Measurements from ENCODE around the gene MPDZ.

Gene MPDZ

DNA sequence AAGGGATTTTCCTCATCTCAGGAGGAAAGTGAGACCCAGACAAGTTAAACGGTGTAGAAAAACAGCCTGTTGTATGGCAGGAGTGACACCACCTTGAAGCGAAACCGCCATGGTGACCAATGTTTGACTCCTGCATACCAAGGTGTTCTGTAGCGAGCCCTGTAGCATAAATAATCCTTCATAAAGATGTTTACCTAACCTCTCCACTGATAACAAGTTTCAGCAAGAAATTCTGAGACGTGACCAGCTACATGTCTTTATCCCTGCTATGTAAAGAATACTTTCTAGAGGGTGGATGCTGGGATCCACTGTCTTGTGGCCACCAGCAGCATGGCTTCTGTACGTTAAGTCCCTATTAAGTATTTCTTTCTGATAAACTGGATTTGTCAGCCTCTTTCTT, 148.1 kb downstream of the MPDZ start:
- H3K27ac ChIP-seq (ENCODE audit: low read depth, low read length, poor library complexity, severe bottlenecking) = no peak overlapping the region
- H3F3A ChIP-seq (ENCODE audit: insufficient read depth, low read length) = no peaks in the 10 kb centered on the region
- TF ChIP-seq, protein P1, sequence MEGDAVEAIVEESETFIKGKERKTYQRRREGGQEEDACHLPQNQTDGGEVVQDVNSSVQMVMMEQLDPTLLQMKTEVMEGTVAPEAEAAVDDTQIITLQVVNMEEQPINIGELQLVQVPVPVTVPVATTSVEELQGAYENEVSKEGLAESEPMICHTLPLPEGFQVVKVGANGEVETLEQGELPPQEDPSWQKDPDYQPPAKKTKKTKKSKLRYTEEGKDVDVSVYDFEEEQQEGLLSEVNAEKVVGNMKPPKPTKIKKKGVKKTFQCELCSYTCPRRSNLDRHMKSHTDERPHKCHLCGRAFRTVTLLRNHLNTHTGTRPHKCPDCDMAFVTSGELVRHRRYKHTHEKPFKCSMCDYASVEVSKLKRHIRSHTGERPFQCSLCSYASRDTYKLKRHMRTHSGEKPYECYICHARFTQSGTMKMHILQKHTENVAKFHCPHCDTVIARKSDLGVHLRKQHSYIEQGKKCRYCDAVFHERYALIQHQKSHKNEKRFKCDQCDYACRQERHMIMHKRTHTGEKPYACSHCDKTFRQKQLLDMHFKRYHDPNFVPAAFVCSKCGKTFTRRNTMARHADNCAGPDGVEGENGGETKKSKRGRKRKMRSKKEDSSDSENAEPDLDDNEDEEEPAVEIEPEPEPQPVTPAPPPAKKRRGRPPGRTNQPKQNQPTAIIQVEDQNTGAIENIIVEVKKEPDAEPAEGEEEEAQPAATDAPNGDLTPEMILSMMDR (IDR thresholded peaks at IDR 0.05; ENCODE audit: low read length) = no peak
- no peak for TF ChIP-seq EZH2 (IDR thresholded peaks at IDR 0.05; ENCODE audit: borderline replicate concordance, low read length)
- H3K27me3 ChIP-seq (ENCODE audit: insufficient read depth, low read length) = no peaks in the 10 kb centered on the region
- H4K20me1 ChIP-seq (ENCODE audit: insufficient read depth, low read length) = no peaks in the 10 kb centered on the region
- no peaks in the 10 kb centered on the region for H3K9me3 ChIP-seq (ENCODE audit: low read length)
- no peak overlapping the region for H3K9ac ChIP-seq (ENCODE audit: low read length)
- no peaks in the 10 kb centered on the region for H3K36me3 ChIP-seq (ENCODE audit: insufficient read depth, low read length)
- no peaks in the 10 kb centered on the region for H3K9me2 ChIP-seq (ENCODE audit: low read depth, low read length)
- no peaks in the 10 kb centered on the region for H3K79me2 ChIP-seq (ENCODE audit: insufficient read depth, low read length)
- no peak overlapping the region for H3K4me2 ChIP-seq (ENCODE audit: low read length)
- no peak overlapping the region for H2AFZ ChIP-seq (ENCODE audit: low read length)
- no peak overlapping the region for H3K4me3 ChIP-seq (ENCODE audit: low read depth, low read length, poor library complexity, severe bottlenecking)
- H3K4me1 ChIP-seq (ENCODE audit: insufficient read depth, low read length, severe bottlenecking) = no peaks in the 10 kb centered on the region

DNA sequence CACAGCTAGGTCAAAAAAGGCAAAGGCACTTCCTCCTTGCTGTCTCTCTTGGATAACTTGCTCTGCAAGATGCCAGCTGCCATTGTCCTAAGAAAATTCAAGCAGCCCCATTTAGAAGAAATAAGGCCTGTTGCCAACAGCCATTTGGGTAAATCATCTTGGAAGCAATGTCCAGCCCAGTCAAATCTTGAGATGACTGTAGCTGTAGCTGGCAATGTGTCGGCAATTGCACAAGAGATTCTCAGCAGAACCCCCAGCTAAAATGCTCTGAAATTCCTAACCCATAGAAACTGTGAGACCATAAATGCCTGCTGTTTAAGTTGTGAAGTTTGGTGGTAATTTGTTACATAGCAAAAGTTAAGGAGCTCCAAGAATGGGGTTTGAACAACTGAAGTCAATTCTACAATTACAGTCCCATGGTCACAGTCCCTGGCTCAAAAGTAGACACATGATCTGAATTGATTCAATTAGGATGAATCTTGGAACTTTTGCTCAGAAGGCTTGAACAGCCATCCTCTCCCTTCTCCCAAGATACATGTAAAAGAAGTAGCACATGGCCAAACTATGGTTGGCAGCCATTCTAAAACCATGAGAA, 151.1 kb downstream of the MPDZ start:
- Histone ChIP-seq H3K9me3 (ENCODE audit: low read length) (no peaks in the 10 kb centered on the region), H4K20me1 (ENCODE audit: insufficient read depth, low read length) (no peaks in the 10 kb centered on the region), H3K9ac (ENCODE audit: low read length) (no peak overlapping the region)

DNA sequence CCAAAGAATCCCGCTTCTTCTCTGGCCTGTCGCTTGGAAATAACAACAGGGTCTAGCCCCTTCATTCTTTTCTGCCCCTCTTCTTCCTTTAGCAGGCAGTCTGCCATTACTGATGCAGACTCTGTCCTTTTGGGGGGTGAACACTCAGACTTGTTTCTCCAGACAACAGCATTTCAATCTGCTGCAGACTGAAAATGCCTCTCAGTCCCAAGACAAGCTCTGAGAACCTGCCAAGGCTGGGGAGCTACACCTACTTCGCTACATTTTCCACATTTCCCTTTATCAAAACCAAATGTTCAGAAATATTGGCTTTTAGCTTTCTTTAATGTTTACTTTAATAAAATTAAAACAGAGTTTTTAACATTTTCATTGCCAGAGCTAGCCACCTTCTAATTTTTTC, 152.4 kb downstream of the MPDZ start:
- no peaks in the 10 kb centered on the region for H3K27me3 ChIP-seq (ENCODE audit: insufficient read depth, low read length)
- H3K79me2 ChIP-seq (ENCODE audit: insufficient read depth, low read length) = no peaks in the 10 kb centered on the region
- no peak overlapping the region for H2AFZ ChIP-seq (ENCODE audit: low read length)
- no peaks in the 10 kb centered on the region for H3F3A ChIP-seq (ENCODE audit: insufficient read depth, low read length)
- H3K4me2 ChIP-seq (ENCODE audit: low read length) = no peak overlapping the region
- H3K4me3 ChIP-seq (ENCODE audit: low read depth, low read length, poor library complexity, severe bottlenecking) = no peak overlapping the region
- no peaks in the 10 kb centered on the region for H3K4me1 ChIP-seq (ENCODE audit: insufficient read depth, low read length, severe bottlenecking)
- H4K20me1 ChIP-seq (ENCODE audit: insufficient read depth, low read length) = no peaks in the 10 kb centered on the region
- H3K36me3 ChIP-seq (ENCODE audit: insufficient read depth, low read length) = no peaks in the 10 kb centered on the region
- no peak for TF ChIP-seq EZH2 (IDR thresholded peaks at IDR 0.05; ENCODE audit: borderline replicate concordance, low read length)
- TF ChIP-seq, protein P1 (IDR thresholded peaks at IDR 0.05; ENCODE audit: low read length) = no peak
- H3K27ac ChIP-seq (ENCODE audit: low read depth, low read length, poor library complexity, severe bottlenecking) = no peak overlapping the region
- H3K9me2 ChIP-seq (ENCODE audit: low read depth, low read length) = no peaks in the 10 kb centered on the region
- H3K9me3 ChIP-seq (ENCODE audit: low read length) = no peaks in the 10 kb centered on the region
- no peak overlapping the region for H3K9ac ChIP-seq (ENCODE audit: low read length)

More for the DNA sequence above, 151.1 kb downstream of the MPDZ start:
- no peaks in the 10 kb centered on the region for H3K9me2 ChIP-seq (ENCODE audit: low read depth, low read length)
- no peaks in the 10 kb centered on the region for H3K79me2 ChIP-seq (ENCODE audit: insufficient read depth, low read length)
- no peak overlapping the region for H2AFZ ChIP-seq (ENCODE audit: low read length)
- no peaks in the 10 kb centered on the region for H3K27me3 ChIP-seq (ENCODE audit: insufficient read depth, low read length)
- no peak overlapping the region for H3K27ac ChIP-seq (ENCODE audit: low read depth, low read length, poor library complexity, severe bottlenecking)
- H3K4me3 ChIP-seq (ENCODE audit: low read depth, low read length, poor library complexity, severe bottlenecking) = no peak overlapping the region
- no peaks in the 10 kb centered on the region for H3F3A ChIP-seq (ENCODE audit: insufficient read depth, low read length)
- H3K36me3 ChIP-seq (ENCODE audit: insufficient read depth, low read length) = no peaks in the 10 kb centered on the region
- TF ChIP-seq EZH2 (IDR thresholded peaks at IDR 0.05; ENCODE audit: borderline replicate concordance, low read length) = no peak
- TF ChIP-seq, protein P1 (IDR thresholded peaks at IDR 0.05; ENCODE audit: low read length) = no peak
- H3K4me2 ChIP-seq (ENCODE audit: low read length) = no peak overlapping the region
- no peaks in the 10 kb centered on the region for H3K4me1 ChIP-seq (ENCODE audit: insufficient read depth, low read length, severe bottlenecking)

All from OCI-LY1 (cell line).